ENCODE data around the gene MRC1.

DNA sequence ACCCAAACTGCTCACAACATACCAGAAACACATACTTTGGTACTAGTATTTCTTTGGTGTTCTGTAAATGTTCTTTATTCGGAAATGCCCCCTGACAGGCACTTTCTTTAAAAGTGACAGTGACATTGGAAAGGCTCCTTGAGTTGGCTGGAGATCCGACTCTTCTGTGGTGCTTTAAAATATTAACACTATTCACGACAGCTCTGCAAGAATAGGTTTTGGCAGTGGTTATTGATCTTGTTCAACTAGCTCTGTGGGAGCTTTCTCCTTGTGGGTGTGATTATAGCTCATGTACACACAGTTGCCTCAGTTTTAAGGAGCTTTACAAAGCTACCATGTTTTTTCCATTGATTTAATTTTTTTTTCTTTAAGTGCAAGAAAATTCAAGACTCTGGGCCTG is 112.2 kb downstream of the MRC1 start:
- TF ChIP-seq, protein P1, sequence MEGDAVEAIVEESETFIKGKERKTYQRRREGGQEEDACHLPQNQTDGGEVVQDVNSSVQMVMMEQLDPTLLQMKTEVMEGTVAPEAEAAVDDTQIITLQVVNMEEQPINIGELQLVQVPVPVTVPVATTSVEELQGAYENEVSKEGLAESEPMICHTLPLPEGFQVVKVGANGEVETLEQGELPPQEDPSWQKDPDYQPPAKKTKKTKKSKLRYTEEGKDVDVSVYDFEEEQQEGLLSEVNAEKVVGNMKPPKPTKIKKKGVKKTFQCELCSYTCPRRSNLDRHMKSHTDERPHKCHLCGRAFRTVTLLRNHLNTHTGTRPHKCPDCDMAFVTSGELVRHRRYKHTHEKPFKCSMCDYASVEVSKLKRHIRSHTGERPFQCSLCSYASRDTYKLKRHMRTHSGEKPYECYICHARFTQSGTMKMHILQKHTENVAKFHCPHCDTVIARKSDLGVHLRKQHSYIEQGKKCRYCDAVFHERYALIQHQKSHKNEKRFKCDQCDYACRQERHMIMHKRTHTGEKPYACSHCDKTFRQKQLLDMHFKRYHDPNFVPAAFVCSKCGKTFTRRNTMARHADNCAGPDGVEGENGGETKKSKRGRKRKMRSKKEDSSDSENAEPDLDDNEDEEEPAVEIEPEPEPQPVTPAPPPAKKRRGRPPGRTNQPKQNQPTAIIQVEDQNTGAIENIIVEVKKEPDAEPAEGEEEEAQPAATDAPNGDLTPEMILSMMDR (conservative IDR thresholded peaks at IDR 0.05; ENCODE audit: low read depth in 2 of 2) = no peak
- TF ChIP-seq POLR2AphosphoS5 (IDR thresholded peaks at IDR 0.05; ENCODE audit: low read depth) = no peak
- no peak for TF ChIP-seq EZH2phosphoT487 (IDR thresholded peaks at IDR 0.05; ENCODE audit: unreplicated experiment)
- TF ChIP-seq EZH2 (IDR thresholded peaks at IDR 0.05; ENCODE audit: low read depth, unreplicated experiment) = no peak
- TF ChIP-seq, protein P2, sequence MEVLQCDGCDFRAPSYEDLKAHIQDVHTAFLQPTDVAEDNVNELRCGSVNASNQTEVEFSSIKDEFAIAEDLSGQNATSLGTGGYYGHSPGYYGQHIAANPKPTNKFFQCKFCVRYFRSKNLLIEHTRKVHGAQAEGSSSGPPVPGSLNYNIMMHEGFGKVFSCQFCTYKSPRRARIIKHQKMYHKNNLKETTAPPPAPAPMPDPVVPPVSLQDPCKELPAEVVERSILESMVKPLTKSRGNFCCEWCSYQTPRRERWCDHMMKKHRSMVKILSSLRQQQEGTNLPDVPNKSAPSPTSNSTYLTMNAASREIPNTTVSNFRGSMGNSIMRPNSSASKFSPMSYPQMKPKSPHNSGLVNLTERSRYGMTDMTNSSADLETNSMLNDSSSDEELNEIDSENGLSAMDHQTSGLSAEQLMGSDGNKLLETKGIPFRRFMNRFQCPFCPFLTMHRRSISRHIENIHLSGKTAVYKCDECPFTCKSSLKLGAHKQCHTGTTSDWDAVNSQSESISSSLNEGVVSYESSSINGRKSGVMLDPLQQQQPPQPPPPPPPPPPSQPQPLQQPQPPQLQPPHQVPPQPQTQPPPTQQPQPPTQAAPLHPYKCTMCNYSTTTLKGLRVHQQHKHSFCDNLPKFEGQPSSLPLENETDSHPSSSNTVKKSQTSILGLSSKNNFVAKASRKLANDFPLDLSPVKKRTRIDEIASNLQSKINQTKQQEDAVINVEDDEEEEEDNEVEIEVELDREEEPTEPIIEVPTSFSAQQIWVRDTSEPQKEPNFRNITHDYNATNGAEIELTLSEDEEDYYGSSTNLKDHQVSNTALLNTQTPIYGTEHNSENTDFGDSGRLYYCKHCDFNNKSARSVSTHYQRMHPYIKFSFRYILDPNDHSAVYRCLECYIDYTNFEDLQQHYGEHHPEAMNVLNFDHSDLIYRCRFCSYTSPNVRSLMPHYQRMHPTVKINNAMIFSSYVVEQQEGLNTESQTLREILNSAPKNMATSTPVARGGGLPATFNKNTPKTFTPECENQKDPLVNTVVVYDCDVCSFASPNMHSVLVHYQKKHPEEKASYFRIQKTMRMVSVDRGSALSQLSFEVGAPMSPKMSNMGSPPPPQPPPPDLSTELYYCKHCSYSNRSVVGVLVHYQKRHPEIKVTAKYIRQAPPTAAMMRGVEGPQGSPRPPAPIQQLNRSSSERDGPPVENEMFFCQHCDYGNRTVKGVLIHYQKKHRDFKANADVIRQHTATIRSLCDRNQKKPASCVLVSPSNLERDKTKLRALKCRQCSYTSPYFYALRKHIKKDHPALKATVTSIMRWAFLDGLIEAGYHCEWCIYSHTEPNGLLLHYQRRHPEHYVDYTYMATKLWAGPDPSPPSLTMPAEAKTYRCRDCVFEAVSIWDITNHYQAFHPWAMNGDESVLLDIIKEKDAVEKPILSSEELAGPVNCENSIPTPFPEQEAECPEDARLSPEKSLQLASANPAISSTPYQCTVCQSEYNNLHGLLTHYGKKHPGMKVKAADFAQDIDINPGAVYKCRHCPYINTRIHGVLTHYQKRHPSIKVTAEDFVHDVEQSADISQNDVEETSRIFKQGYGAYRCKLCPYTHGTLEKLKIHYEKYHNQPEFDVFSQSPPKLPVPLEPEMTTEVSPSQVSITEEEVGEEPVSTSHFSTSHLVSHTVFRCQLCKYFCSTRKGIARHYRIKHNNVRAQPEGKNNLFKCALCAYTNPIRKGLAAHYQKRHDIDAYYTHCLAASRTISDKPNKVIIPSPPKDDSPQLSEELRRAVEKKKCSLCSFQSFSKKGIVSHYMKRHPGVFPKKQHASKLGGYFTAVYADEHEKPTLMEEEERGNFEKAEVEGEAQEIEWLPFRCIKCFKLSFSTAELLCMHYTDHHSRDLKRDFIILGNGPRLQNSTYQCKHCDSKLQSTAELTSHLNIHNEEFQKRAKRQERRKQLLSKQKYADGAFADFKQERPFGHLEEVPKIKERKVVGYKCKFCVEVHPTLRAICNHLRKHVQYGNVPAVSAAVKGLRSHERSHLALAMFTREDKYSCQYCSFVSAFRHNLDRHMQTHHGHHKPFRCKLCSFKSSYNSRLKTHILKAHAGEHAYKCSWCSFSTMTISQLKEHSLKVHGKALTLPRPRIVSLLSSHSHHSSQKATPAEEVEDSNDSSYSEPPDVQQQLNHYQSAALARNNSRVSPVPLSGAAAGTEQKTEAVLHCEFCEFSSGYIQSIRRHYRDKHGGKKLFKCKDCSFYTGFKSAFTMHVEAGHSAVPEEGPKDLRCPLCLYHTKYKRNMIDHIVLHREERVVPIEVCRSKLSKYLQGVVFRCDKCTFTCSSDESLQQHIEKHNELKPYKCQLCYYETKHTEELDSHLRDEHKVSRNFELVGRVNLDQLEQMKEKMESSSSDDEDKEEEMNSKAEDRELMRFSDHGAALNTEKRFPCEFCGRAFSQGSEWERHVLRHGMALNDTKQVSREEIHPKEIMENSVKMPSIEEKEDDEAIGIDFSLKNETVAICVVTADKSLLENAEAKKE (CRISPR knock-in tag; IDR thresholded peaks at IDR 0.05) = no peak
- TF ChIP-seq CREB1 (CRISPR knock-in tag; IDR thresholded peaks at IDR 0.05; ENCODE audit: low read depth) = no peak
- TF ChIP-seq, protein P3, sequence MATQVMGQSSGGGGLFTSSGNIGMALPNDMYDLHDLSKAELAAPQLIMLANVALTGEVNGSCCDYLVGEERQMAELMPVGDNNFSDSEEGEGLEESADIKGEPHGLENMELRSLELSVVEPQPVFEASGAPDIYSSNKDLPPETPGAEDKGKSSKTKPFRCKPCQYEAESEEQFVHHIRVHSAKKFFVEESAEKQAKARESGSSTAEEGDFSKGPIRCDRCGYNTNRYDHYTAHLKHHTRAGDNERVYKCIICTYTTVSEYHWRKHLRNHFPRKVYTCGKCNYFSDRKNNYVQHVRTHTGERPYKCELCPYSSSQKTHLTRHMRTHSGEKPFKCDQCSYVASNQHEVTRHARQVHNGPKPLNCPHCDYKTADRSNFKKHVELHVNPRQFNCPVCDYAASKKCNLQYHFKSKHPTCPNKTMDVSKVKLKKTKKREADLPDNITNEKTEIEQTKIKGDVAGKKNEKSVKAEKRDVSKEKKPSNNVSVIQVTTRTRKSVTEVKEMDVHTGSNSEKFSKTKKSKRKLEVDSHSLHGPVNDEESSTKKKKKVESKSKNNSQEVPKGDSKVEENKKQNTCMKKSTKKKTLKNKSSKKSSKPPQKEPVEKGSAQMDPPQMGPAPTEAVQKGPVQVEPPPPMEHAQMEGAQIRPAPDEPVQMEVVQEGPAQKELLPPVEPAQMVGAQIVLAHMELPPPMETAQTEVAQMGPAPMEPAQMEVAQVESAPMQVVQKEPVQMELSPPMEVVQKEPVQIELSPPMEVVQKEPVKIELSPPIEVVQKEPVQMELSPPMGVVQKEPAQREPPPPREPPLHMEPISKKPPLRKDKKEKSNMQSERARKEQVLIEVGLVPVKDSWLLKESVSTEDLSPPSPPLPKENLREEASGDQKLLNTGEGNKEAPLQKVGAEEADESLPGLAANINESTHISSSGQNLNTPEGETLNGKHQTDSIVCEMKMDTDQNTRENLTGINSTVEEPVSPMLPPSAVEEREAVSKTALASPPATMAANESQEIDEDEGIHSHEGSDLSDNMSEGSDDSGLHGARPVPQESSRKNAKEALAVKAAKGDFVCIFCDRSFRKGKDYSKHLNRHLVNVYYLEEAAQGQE (IDR thresholded peaks at IDR 0.05; ENCODE audit: unreplicated experiment) = no peak
- TF ChIP-seq, protein P4, sequence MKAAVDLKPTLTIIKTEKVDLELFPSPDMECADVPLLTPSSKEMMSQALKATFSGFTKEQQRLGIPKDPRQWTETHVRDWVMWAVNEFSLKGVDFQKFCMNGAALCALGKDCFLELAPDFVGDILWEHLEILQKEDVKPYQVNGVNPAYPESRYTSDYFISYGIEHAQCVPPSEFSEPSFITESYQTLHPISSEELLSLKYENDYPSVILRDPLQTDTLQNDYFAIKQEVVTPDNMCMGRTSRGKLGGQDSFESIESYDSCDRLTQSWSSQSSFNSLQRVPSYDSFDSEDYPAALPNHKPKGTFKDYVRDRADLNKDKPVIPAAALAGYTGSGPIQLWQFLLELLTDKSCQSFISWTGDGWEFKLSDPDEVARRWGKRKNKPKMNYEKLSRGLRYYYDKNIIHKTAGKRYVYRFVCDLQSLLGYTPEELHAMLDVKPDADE (IDR thresholded peaks at IDR 0.05) = no peak
- no peak for TF ChIP-seq STAT1 (IDR thresholded peaks at IDR 0.05; ENCODE audit: unreplicated experiment)
- TF ChIP-seq ZNF114 (CRISPR knock-in tag; IDR thresholded peaks at IDR 0.05) = no peak
- TF ChIP-seq JUNB (IDR thresholded peaks at IDR 0.05; ENCODE audit: unreplicated experiment) = no peak
- TF ChIP-seq ZNF331 (CRISPR knock-in tag; IDR thresholded peaks at IDR 0.05; ENCODE audit: low read depth) = no peak
- no peak for TF ChIP-seq NANOG (IDR thresholded peaks at IDR 0.05; ENCODE audit: borderline replicate concordance)

Data from GM23338 (cell line).